ENCODE results near the gene ISG20.

DNA sequence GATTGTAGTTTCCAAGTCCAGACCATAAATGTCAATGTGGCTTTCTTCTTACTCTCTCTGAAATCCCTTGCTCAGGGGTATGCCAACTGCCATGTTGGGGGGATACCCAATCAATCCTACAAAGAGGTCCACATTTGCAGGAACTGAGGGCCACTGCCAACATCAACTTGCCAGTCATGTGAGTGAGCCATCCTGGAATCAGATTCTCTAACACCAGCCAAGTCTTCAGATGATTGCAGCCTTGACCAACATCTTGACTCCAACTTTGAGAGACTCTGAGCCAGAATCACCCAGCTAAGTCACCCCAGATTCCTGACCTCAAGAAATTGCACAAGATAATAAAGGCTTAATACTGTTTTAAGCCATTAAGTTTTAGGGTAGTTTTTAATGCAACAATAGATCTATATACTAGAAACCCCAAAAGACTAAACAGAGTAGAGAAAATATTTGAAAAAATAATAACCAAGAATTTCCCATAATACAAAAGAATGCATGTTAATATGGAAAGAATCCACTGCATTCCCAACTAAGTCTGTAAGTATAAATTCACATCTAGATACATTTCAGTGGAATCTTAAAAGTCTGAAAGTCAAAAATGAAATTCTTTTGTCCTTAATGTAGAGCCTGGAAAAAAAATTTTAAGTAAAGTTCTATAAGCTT, 22.4 kb downstream of the ISG20 start:
- TF ChIP-seq, protein P1, sequence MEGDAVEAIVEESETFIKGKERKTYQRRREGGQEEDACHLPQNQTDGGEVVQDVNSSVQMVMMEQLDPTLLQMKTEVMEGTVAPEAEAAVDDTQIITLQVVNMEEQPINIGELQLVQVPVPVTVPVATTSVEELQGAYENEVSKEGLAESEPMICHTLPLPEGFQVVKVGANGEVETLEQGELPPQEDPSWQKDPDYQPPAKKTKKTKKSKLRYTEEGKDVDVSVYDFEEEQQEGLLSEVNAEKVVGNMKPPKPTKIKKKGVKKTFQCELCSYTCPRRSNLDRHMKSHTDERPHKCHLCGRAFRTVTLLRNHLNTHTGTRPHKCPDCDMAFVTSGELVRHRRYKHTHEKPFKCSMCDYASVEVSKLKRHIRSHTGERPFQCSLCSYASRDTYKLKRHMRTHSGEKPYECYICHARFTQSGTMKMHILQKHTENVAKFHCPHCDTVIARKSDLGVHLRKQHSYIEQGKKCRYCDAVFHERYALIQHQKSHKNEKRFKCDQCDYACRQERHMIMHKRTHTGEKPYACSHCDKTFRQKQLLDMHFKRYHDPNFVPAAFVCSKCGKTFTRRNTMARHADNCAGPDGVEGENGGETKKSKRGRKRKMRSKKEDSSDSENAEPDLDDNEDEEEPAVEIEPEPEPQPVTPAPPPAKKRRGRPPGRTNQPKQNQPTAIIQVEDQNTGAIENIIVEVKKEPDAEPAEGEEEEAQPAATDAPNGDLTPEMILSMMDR (IDR thresholded peaks at IDR 0.05) = no peak
- TF ChIP-seq POLR2A (IDR thresholded peaks at IDR 0.05) = no peak
- no peak for TF ChIP-seq POLR2AphosphoS5 (IDR thresholded peaks at IDR 0.05)
- no peak for TF ChIP-seq EP300 (IDR thresholded peaks at IDR 0.05)
